Transverse colon (tissue), 4 donors: ENCODE results near the gene CHPF2. TPM values are rescaled to one million over a fixed set of nuclear protein-coding genes. Genes with fewer than 3 reads are reported as not detected.

Experiments used
- DNase-seq: peaks from one replicate; pipeline ENCODE4 v3.0.0-alpha.2; 2019
- H3K27ac ChIP-seq, 4 donors: fragments of 200-600 bp; sonication (generic); 2 replicates each; pipeline ENCODE4 v1.5.1; 2016 to 2018; ENCODE audit warnings: inconsistent platforms in 4 of 4
- H3K27me3 ChIP-seq: fragments of 200-600 bp; sonication (generic); 2 replicates; pipeline ENCODE4 v1.5.1; 2017; ENCODE audit warnings: inconsistent platforms
- H3K36me3 ChIP-seq, 4 donors: fragments of 200-600 bp; sonication (generic); 2 replicates each; pipeline ENCODE4 v1.5.1; 2017 to 2019; ENCODE audit warnings: inconsistent platforms in 4 of 4
- H3K4me1 ChIP-seq, 4 donors: fragments of 200-600 bp; sonication (generic); 2 replicates each; pipeline ENCODE4 v1.5.1; 2017 to 2020; ENCODE audit warnings: inconsistent platforms in 4 of 4
- H3K4me3 ChIP-seq, 4 donors: fragments of 200-600 bp; sonication (generic); 1 replicate in 1 of 4; 2 replicates in 3 of 4; pipeline versions ENCODE4 v1.5.1 to v1.6.1; 2017 to 2019; ENCODE audit warnings: inconsistent platforms in 4 of 4
- H3K9me3 ChIP-seq, 2 donors: fragments of 200-600 bp; sonication (generic); 2 replicates each; pipeline ENCODE4 v1.5.1; 2017 to 2019; ENCODE audit warnings: inconsistent platforms in 2 of 2
- CTCF ChIP-seq, 5 experiments: fragments of 200-600 bp in 3 of 5; fragments of 450-650 bp in 2 of 5; sonication (generic) in 3 of 5; IDR thresholded peaks; 1 replicate in 2 of 5; 2 replicates in 3 of 5; pipeline ENCODE4 v1.5.1; 2016 to 2017; ENCODE audit warnings: antibody characterized with exemption in 5 of 5, inconsistent platforms in 3 of 5, mild to moderate bottlenecking in 2 of 5, moderate library complexity in 1 of 5
- EP300 ChIP-seq: sonication (generic); formaldehyde crosslinking; IDR thresholded peaks from one replicate; pipeline ENCODE4 v1.6.1; 2017; ENCODE audit warnings: antibody characterized with exemption, low read depth
- POLR2A ChIP-seq: fragments of 450-650 bp; IDR thresholded peaks from one replicate; pipeline ENCODE4 v1.6.1; 2016; ENCODE audit warnings: antibody characterized with exemption, mild to moderate bottlenecking, moderate library complexity
- POLR2AphosphoS5 ChIP-seq, 3 donors: sonication (generic); formaldehyde crosslinking; IDR thresholded peaks; one replicate each; pipeline ENCODE4 v1.6.1; 2016; ENCODE audit warnings: antibody characterized with exemption in 3 of 3
- WGBS, 2 donors: methylation state at CpG; one replicate each; pipeline ENCODE4 v1.1.5; 2018; ENCODE audit warnings: low coverage in 1 of 2; 5-methylcytosine and 5-hydroxymethylcytosine counted together
- in situ Hi-C, 4 donors: fragments of 200-750 bp; cut with MboI; loops; one replicate each; pipeline versions ENCODE4 v1.15.0 to v1.15.1; 2017; ENCODE audit warnings: low sequenced_read_pairs in 3 of 4, low pct_ligation_motif_present in 1 of 4, low pct_unique_long_range_greater_than_20kb in 1 of 4
- intact Hi-C: fragments of 100-400 bp; cut with DNase I; formaldehyde crosslinking; loops from one replicate; pipeline ENCODE4 v1.15.1; 2023; ENCODE audit warnings: low total_unique reads
- total RNA-seq, 4 donors: library from RNA; depleted of rRNA; stranded (reverse); fragments of >200 nt; gene quantifications; one replicate each; pipeline ENCODE4 v1.1.0, GENCODE V29; 2016

Gene CHPF2
- total RNA-seq, 4 donors from 2014 or later = 48.4 to 104 (median 50.9) TPM

GRCh38 chr7:151255390-151255789 is 23.1 kb downstream of the CHPF2 start:
- Histone ChIP-seq H3K9me3 (no peaks in the 10 kb centered on the region), H3K27me3 (peaks cover 61% of the 10 kb centered on the region), H3K36me3 (no peaks in the 10 kb centered on the region), H3K4me3 (no peak overlapping the region), H3K27ac (no peak overlapping the region), H3K4me1 (peaks cover 10 to 26% (median 12%) of the 10 kb centered on the region in 4 donors)
- WGBS, 2 donors = 69 to 79% methylated on average over 5 to 7 of the region's 7 CpGs
- DNase-seq = no peak
- intact Hi-C loops = no loop called here
- in situ Hi-C loops = no loop called here
- TF ChIP-seq POLR2AphosphoS5 (IDR thresholded peaks at IDR 0.05) = no peak
- no peak for TF ChIP-seq EP300
- no peak for TF ChIP-seq CTCF (IDR thresholded peaks at IDR 0.05)
- TF ChIP-seq POLR2A = no peak

- in situ Hi-C loops = no loop called here
- DNase-seq = no peak
- 55 to 57% methylated on average over 11 to 16 of the region's 16 CpGs for WGBS, 2 donors
Observed at GRCh38 chr7:151256410-151257045, 24.2 kb downstream of the CHPF2 start.

GRCh38 chr7:151257990-151258389 is 25.7 kb downstream of the CHPF2 start:
- no peak for TF ChIP-seq CTCF (IDR thresholded peaks at IDR 0.05)
- no peak for TF ChIP-seq POLR2AphosphoS5 (IDR thresholded peaks at IDR 0.05)
- no peak for TF ChIP-seq POLR2A
- no peak for TF ChIP-seq EP300
- no peak for DNase-seq
- peaks cover 0 to 3% (median 2%) of the 10 kb centered on the region in 4 donors for H3K4me1 ChIP-seq
- intact Hi-C loops = no loop called here
- no peaks in the 10 kb centered on the region for H3K9me3 ChIP-seq
- peaks cover 42% of the 10 kb centered on the region for H3K27me3 ChIP-seq
- WGBS, 2 donors = 81 to 100% methylated on average over 1 to 7 of the region's 7 CpGs
- H3K36me3 ChIP-seq = no peaks in the 10 kb centered on the region
- no peak overlapping the region for H3K4me3 ChIP-seq
- H3K27ac ChIP-seq = no peak overlapping the region
- in situ Hi-C loops = no loop called here

More at GRCh38 chr7:151256410-151257045, 24.2 kb downstream of the CHPF2 start:
- H3K36me3 ChIP-seq = no peaks in the 10 kb centered on the region
- H3K27ac ChIP-seq = no peak overlapping the region
- intact Hi-C loops = no loop called here
- peaks cover under 1 to 15% (median 4%) of the 10 kb centered on the region in 4 donors for H3K4me1 ChIP-seq
- TF ChIP-seq POLR2AphosphoS5 (IDR thresholded peaks at IDR 0.05) = no peak
- no peak overlapping the region for H3K4me3 ChIP-seq
- peaks cover 55% of the 10 kb centered on the region for H3K27me3 ChIP-seq
- no peaks in the 10 kb centered on the region for H3K9me3 ChIP-seq

GRCh38 chr7:151260471-151260870 is 28.2 kb downstream of the CHPF2 start:
- Histone ChIP-seq H3K27ac (no peak overlapping the region), H3K9me3 (no peaks in the 10 kb centered on the region), H3K4me1 (no peaks in the 10 kb centered on the region), H3K27me3 (peaks cover 20% of the 10 kb centered on the region), H3K4me3 (no peak overlapping the region), H3K36me3 (no peaks in the 10 kb centered on the region)
- DNase-seq = no peak
- WGBS, 2 donors = 89 to 92% methylated on average over 5 to 11 of the region's 11 CpGs
- intact Hi-C loops = no loop called here
- in situ Hi-C loops = no loop called here
- TF ChIP-seq EP300 (no peak), CTCF (IDR thresholded peaks at IDR 0.05) (no peak), POLR2A (no peak), POLR2AphosphoS5 (IDR thresholded peaks at IDR 0.05) (no peak)

GRCh38 chr7:151260883-151261282 is 28.6 kb downstream of the CHPF2 start:
- TF ChIP-seq EP300 = no peak
- TF ChIP-seq POLR2AphosphoS5 (IDR thresholded peaks at IDR 0.05) = no peak
- no peak for TF ChIP-seq CTCF (IDR thresholded peaks at IDR 0.05)
- TF ChIP-seq POLR2A = no peak
- peaks cover 19% of the 10 kb centered on the region for H3K27me3 ChIP-seq
- H3K9me3 ChIP-seq = no peaks in the 10 kb centered on the region
- intact Hi-C loops = no loop called here
- no peaks in the 10 kb centered on the region for H3K4me1 ChIP-seq
- no peak overlapping the region for H3K4me3 ChIP-seq
- H3K27ac ChIP-seq = no peak overlapping the region
- in situ Hi-C loops = no loop called here
- DNase-seq = no peak
- no peaks in the 10 kb centered on the region for H3K36me3 ChIP-seq
- WGBS, 2 donors = 95% methylated on average over 4 of the region's 8 CpGs; no CpG with 5 or more reads in 1 of the 2 donors
